Skin epidermis (tissue), 12 donors: Measurements from ENCODE around the gene CDC42EP4.
"Not testable (repeated sequence)": the region's sequence is repeated elsewhere in the genome, so short reads cannot be mapped to it uniquely, and the experiment has no call there.

Experiments used
- H3K27ac ChIP-seq, 21 experiments: fragments of 200-600 bp; sonication (generic) in 11 of 21; one replicate each; pipeline ENCODE4 v1.5.0; 2020; ENCODE audit warnings: mild to moderate bottlenecking in 3 of 21, inconsistent platforms in 2 of 21, moderate library complexity in 2 of 21
- H3K4me3 ChIP-seq, 7 experiments: fragments of 200-600 bp; sonication (generic) in 2 of 7; one replicate each; pipeline ENCODE4 v1.5.0; 2020; ENCODE audit warnings: inconsistent platforms in 2 of 7, mild to moderate bottlenecking in 2 of 7, moderate library complexity in 1 of 7

The CDC42EP4 gene

DNA sequence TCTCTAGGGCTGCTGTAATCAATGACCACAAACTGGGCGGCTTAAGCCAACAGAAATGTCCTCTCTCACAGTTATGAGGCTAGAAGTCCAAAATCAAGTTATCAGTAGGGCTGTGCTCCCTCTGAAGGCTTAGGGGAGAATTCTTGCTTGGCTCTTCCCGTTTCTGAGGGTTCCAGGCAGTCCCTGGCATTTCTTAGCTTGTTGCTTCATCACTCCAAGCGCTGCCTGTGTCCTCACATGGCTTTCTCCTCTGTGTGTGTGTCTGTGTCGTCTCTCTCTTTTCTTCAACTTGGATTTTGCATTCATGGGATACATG, 13.7 kb upstream of the CDC42EP4 start:
- Histone ChIP-seq H3K27ac (peak overlapping the region in 7 of 21 experiments; percentile 12 to 83 (median 47)), H3K4me3 (no peak overlapping the region)

- peak overlapping the region in 9 of 21 experiments; percentile 18 to 83 (median 47) for H3K27ac ChIP-seq
- no peak overlapping the region for H3K4me3 ChIP-seq
Observed at GRCh38 chr17:73324711-73325526, 13.1 kb upstream of the CDC42EP4 start.

GRCh38 chr17:73324160-73324475, 12.3 kb upstream of the CDC42EP4 start:
- Histone ChIP-seq H3K27ac (peak overlapping the region in 13 of 21 experiments; percentile 11 to 83 (median 47)), H3K4me3 (no peak overlapping the region)

DNA sequence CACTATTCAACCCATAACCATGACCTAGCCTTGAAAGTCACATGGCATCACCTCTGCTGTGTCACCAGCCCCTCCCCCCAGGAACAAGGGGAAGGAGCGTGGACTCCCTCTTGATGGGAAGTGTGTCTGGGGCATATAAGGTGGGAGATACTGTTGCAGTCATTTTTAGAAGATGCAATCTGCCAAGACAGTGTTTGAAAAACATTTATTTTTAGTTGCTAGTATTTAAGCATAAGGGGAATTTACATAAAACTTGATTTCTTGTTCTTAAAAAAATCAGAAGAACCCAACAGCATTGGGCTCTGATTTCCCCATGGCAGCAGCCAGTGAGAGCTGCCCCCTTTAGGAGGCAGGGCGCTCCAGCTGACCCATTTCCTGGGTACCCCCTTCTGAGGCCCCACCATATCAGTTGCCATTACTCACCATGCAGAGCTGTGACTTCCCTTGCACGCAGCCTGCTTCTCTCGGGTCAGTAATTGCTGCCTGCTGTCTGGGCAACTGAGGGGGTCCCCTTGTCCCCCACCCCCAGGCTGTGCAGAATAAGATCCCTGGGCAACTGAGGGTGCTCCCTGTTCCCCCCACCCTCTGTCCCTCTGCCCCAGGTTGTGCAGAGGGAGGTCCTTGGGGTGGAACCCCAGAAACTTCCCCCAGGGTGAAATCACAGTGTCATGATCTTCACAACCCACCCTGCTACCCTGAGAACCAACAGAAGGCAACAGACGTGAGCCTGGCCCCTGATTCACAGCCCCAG, 11.8 kb upstream of the CDC42EP4 start:
- Histone ChIP-seq H3K4me3 (no peak overlapping the region), H3K27ac (peak overlapping the region in 13 of 21 experiments; percentile 11 to 83 (median 47))

- Histone ChIP-seq H3K4me3 (no peak overlapping the region), H3K27ac (no peak overlapping the region)
Observed at GRCh38 chr17:73320601-73321264, 8.9 kb upstream of the CDC42EP4 start.

DNA sequence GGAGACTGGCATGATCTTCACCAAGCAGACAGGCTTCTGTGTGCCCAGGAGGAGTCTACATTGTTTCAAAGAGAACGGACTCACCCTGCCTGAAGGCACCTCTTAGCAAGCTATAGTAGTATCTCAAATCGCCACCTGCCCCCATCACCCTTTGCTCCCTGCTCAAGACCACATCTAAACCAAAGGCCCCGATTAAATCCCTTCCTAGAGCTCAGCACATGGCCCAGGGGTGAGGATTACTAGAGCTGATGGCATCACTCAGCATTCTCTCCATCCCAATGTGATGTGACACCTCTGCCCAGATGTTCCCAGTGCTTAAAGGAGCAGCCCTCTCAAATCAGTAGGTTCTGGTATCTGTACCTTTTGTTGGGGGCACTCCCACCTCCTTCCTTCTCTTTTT, 8.0 kb upstream of the CDC42EP4 start:
- Histone ChIP-seq H3K27ac (no peak overlapping the region), H3K4me3 (no peak overlapping the region)

DNA sequence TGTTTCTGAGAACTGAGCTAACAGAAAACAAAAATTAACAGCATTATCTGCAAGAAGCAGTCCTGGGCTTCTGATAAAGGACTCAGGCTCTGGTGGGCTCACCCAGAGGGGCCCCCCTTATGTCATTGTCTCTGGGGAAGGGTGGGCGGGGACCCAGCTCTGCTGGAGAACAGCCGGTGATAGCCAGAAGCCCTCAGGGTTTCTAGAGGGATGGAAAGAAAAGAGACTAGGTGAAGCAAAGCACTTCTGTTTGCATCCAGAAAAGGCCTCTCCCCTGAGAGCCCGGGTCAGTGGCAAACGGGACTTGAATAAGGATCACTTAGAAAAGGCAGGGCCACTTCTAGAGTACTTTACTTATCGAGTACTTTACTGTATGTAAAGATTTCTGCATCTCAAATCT, 7.0 kb upstream of the CDC42EP4 start:
- Histone ChIP-seq H3K27ac (no peak overlapping the region), H3K4me3 (no peak overlapping the region)

GRCh38 chr17:73318427-73318813, 6.6 kb upstream of the CDC42EP4 start:
- Histone ChIP-seq H3K4me3 (no peak overlapping the region), H3K27ac (no peak overlapping the region)

DNA sequence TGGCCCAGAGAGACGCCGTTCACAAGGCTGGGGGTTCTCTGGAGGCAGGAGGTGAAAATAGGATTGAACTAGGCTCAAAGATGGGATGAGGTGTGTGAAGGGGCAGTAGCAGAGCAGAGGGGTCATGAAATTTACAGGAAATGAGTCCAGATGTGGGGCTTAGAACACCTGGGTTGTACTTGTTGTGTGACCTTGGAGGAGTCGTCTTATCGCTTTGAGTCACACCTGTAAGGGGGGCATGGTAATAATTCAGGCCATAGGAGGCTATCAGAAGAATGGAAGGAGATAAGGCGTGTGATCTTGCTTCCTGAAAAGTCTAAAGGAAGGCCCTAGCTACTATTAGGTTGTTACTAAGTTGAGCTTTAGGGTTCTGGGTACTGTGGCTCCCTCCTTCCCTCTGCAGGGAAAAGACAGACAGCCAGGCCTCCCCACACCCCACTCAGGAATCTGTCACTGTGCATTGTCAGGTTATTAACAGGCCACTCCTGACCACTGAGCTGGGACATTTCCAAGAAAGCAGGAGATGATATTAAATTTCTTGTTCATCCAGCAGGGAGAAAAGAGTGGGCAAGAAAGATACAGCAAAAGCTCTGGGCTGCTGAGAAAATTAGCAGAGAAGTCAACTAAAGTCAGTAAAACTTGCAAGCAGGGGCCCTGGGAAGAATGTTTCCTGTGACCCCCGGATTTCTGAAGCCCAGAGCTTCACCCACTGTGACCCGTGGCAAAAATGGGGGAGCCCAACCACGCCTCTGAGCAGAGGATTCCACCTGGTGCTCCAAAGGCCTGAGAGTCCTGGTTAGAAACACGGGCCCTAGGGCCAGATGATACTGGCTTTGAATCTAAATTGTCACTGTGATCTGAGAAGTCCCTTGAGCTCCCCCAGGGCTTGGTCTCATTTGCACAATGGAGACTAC, 6.0 kb upstream of the CDC42EP4 start:
- H3K4me3 ChIP-seq = no peak overlapping the region
- H3K27ac ChIP-seq = peak overlapping the region in 4 of 21 experiments; percentile 1 to 56 (median 47)

DNA sequence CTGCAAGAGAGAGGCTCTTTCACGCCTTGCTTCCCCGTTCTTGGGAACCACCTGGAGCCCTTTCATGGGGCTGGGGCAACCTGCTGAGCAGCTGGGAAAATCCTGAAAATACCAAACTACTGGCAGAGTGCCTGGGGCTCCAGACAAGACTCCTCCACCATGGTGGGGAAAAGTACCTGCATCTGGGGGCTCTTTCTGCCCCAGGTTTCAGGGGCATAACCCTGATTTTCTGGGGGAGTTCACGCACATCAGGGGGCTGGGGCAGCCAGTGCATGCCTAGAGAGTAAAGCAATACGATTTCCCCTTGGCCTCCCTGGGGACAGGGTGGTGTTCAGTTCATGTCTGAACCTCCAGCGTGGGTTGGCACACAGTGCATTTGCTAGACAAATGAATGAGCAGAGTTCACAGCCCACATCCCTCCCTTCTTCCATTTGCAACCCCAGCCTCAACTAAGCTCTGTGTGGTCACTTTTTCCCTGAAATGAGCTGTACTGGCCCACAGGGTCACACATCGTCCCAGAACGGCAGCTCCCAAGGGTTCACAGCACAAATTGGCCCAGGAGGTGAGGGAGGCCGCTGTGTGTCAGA, 5.2 kb upstream of the CDC42EP4 start:
- H3K4me3 ChIP-seq = no peak overlapping the region
- peak overlapping the region in 5 of 21 experiments; percentile 1 to 56 (median 43) for H3K27ac ChIP-seq

- Histone ChIP-seq H3K4me3 (no peak overlapping the region), H3K27ac (peak overlapping the region in 1 of 21 experiments; percentile 39)
Observed at GRCh38 chr17:73315471-73315870, 3.7 kb upstream of the CDC42EP4 start.

- no peak overlapping the region for H3K4me3 ChIP-seq
- no peak overlapping the region for H3K27ac ChIP-seq
Observed at GRCh38 chr17:73313526-73314127, 1.8 kb upstream of the CDC42EP4 start.

DNA sequence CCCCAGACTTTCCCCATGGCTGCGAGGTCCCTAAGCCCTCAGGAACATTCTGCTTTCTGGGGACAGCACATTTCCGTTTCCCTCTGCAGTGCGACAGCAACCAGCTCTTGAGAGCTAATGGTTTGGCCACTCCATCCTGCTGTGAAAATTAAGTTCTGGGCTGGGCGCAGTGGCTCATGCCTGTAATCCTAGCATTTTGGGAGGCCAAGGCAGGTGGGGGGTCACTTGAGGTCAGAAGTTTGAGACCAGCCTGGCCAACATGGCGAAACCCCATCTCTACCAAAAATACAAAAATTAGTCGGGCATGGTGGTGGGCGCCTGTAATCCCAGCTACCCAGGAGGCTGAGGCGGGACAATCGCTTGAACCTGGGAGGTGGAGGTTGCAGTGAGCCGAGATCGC, 1.1 kb upstream of the CDC42EP4 start:
- H3K27ac ChIP-seq = peak overlapping the region in 7 of 21 experiments; percentile 91 to 99 (median 92)

GRCh38 chr17:73311428-73311780, 397 bp downstream of the CDC42EP4 start:
- Histone ChIP-seq H3K4me3 (peak overlapping the region; percentile 83 to 100 (median 98)), H3K27ac (peak overlapping the region; percentile 74 to 99 (median 95))

More for the DNA sequence above, 1.1 kb upstream of the CDC42EP4 start:
- not testable (repeated sequence) for H3K4me3 ChIP-seq

DNA sequence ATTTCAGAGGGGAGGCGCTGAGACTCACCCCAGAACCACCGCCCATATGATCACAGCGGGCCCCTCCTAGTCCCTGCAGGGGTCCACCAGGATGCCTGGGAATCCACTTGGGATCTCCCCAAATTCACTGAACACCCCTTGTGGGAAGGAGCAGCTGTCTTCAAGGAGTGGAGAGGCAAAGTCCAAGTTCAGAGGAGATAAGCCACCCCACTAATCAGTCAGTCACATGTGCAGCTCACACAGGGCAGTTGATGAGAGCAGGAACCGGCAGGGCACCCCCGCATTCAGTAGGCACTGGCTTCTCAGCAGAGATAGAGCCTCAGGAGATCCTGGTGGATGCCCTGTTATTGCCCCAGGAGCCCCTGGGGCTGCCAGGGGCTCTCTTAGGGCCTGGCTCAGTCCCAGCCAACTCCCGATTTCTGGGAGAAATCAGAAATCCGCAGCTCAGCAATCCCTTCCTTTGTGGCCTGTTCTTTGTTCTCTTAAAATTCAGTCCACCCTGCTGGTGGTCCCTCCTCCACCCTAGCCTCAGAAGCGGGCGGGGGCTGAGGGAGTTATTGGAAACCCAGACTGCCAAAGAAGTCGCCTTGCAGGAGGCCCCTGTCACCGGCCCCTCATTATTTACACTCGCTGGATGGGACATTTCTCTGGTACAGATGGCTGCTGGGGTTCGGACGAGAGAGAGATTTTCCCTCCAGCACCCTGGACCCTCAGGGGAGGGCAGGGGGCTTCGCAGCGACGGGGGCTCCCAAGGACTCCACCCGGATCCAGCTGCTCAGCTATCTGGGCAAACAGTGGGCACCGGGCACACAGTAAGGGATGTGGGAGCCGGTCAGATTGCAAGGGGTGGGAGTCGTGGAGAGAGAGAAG, 1.8 kb downstream of the CDC42EP4 start:
- peak overlapping the region; percentile 83 to 100 (median 98) for H3K4me3 ChIP-seq
- H3K27ac ChIP-seq = peak overlapping the region; percentile 74 to 99 (median 95)

DNA sequence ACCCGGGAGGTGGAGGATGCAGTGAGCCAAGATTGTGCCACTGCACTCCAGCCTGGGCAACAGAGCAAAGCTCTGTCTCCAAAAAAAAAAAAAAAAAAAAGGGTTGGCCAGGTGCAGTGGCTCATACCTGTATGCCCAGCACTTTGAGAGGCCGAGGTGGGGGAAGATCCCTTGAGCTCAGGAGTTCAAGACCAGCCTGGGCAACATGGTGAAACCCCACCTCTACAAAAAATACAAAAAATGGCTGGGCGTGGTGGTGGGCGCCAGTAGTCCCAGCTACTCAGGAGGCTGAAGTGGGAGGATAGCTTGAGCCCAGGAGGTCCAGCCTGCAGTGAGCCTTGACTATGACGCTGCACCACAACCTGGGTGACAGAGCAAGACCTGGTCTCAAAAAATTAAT, 2.8 kb downstream of the CDC42EP4 start:
- Histone ChIP-seq H3K27ac (peak overlapping the region in 14 of 21 experiments; percentile 91 to 99 (median 96)), H3K4me3 (peak overlapping the region in 5 of 7 experiments; percentile 83 to 100 (median 98))

- peak overlapping the region in 3 of 7 experiments; percentile 4 to 92 (median 30) for H3K4me3 ChIP-seq
- peak overlapping the region in 19 of 21 experiments; percentile 2 to 99 (median 90) for H3K27ac ChIP-seq
Observed at GRCh38 chr17:73308017-73308823, 3.6 kb downstream of the CDC42EP4 start.
